K562 (cell line): Measurements from ENCODE around the gene ITGB5. TPM values are rescaled to one million over a fixed set of nuclear protein-coding genes. Genes with fewer than 3 reads are reported as not detected.
A peak's percentile ranks its signal among the peaks of the same experiment; 100 is the strongest.

Experiments used
- BRCA1 ChIP-seq, 2 experiments: fragments of 450-650 bp in 1 of 2; sonication (generic) in 1 of 2; formaldehyde crosslinking in 1 of 2; IDR thresholded peaks; 2 replicates each; pipeline versions ENCODE4 v1.5.0 to v1.6.1; 2017 to 2020; ENCODE audit warnings: mild to moderate bottlenecking in 1 of 2, missing genetic modification reagents in 1 of 2
- ELF1 ChIP-seq: fragments of 200-800 bp; sonication (Bioruptor generic); IDR thresholded peaks from 2 replicates; pipeline ENCODE4 v1.6.1; 2016; ENCODE audit warnings: missing genetic modification characterization, missing compliant biosample characterization
- ESRRA ChIP-seq: fragments of 450-650 bp; IDR thresholded peaks from 2 replicates; pipeline ENCODE4 v1.6.1; 2014; ENCODE audit warnings: low read depth, mild to moderate bottlenecking, moderate library complexity, borderline replicate concordance
- FOXO4 ChIP-seq: fragments of 450-650 bp; formaldehyde crosslinking; IDR thresholded peaks from 2 replicates; pipeline ENCODE4 v1.4.0; 2020; ENCODE audit warnings: mild to moderate bottlenecking, moderate library complexity
- HCFC1 ChIP-seq: IDR thresholded peaks from 2 replicates; pipeline ENCODE4 v1.6.1; 2012; ENCODE audit warnings: low read depth, low read length, improper control_type of control experiment
- HMGN3 ChIP-seq: IDR thresholded peaks from 2 replicates; pipeline ENCODE4 v1.6.1; 2011; ENCODE audit warnings: borderline replicate concordance, low read depth, mild to moderate bottlenecking, mixed read lengths, low read length; ENCODE audit not compliant: insufficient read length; ENCODE audit errors: extremely low read depth
- HNRNPLL ChIP-seq: fragments of 200-400 bp; formaldehyde crosslinking; IDR thresholded peaks from 2 replicates; pipeline ENCODE4 v1.6.1; 2017; ENCODE audit warnings: low read length, low read depth, mild to moderate bottlenecking; ENCODE audit not compliant: poor library complexity, severe bottlenecking
- HNRNPUL1 ChIP-seq: fragments of 200-400 bp; formaldehyde crosslinking; IDR thresholded peaks from 2 replicates; pipeline ENCODE4 v1.6.1; 2017; ENCODE audit warnings: low read length
- MCM2 ChIP-seq: fragments of 450-650 bp; IDR thresholded peaks from 2 replicates; pipeline ENCODE4 v1.6.1; 2017; ENCODE audit warnings: low read depth, mild to moderate bottlenecking
- PYGO2 ChIP-seq: fragments of 450-650 bp; IDR thresholded peaks from 2 replicates; pipeline ENCODE4 v1.6.1; 2016; ENCODE audit warnings: mild to moderate bottlenecking, missing genetic modification characterization, moderate library complexity, missing compliant biosample characterization
- SIX5 ChIP-seq, 2 experiments: IDR thresholded peaks; 2 replicates each; pipeline ENCODE4 v1.6.1; 2011; ENCODE audit warnings: low read length in 2 of 2, borderline replicate concordance in 1 of 2, low read depth in 1 of 2, mild to moderate bottlenecking in 1 of 2, moderate library complexity in 1 of 2; ENCODE audit not compliant: insufficient read depth in 1 of 2
- SP1 ChIP-seq: sonication (generic); formaldehyde crosslinking; IDR thresholded peaks from 2 replicates; pipeline ENCODE4 v1.8.1; 2022; ENCODE audit warnings: mild to moderate bottlenecking, missing genetic modification reagents
- TAF1 ChIP-seq: IDR thresholded peaks from 2 replicates; pipeline ENCODE4 v1.6.1; 2011; ENCODE audit warnings: mild to moderate bottlenecking, low read length, moderate library complexity; ENCODE audit not compliant: insufficient read depth, control insufficient read depth, severe bottlenecking; ENCODE audit errors: extremely low read depth
- TCFL5 ChIP-seq: fragments of 250-450 bp; sonication (Bioruptor Pico); conservative IDR thresholded peaks from 2 replicates; pipeline ENCODE4 v1.6.1; 2021; ENCODE audit warnings: mild to moderate bottlenecking, moderate library complexity, matching md5 sums
- TFE3 ChIP-seq: fragments of 450-650 bp; formaldehyde crosslinking; IDR thresholded peaks from 2 replicates; pipeline ENCODE4 v1.4.0; 2020; ENCODE audit warnings: mild to moderate bottlenecking, mixed read lengths
- ZBTB17 ChIP-seq: fragments of 450-650 bp; formaldehyde crosslinking; IDR thresholded peaks from 2 replicates; pipeline ENCODE4 v1.4.0; 2020; ENCODE audit warnings: mild to moderate bottlenecking
- polyA plus RNA-seq, 8 experiments: library from polyadenylated mRNA; depleted of rRNA in 4 of 8; stranded (reverse) in 5 of 8; unstranded in 3 of 8; fragments of >200 nt; fragmentation: Nextera tagmentation in 2 of 8; fragmentation: Illumina TruSeq in 1 of 8; extraction: Ambion mirVana in 2 of 8; extraction: Trizol in 1 of 8; gene quantifications; 2 replicates each; pipeline versions ENCODE4 v1.2.1 to v1.2.3, GENCODE V29; 2011 to 2014; ENCODE audit warnings: inconsistent platforms in 1 of 8, missing spikeins in 1 of 8
- total RNA-seq, 7 experiments: library from RNA; depleted of rRNA in 6 of 7; stranded (reverse); fragments of >200 nt in 6 of 7; fragmentation: Illumina TruSeq in 2 of 7; extraction: Trizol in 2 of 7; gene quantifications; 2 replicates each; pipeline versions ENCODE4 v1.2.1 to v1.2.3, GENCODE V29; 2011 to 2021; ENCODE audit warnings: low replicate concordance in 1 of 7
- TF ChIP-seq, protein P1 (sequence below): sonication (generic); formaldehyde crosslinking; IDR thresholded peaks from 2 replicates; pipeline ENCODE4 v1.8.0; 2023; ENCODE audit warnings: mild to moderate bottlenecking, missing genetic modification reagents
- TF ChIP-seq, protein P2 (sequence below): conservative IDR thresholded peaks from 2 replicates; pipeline ENCODE4 v1.6.1; 2011; ENCODE audit warnings: low read depth, mild to moderate bottlenecking, low read length; ENCODE audit not compliant: control insufficient read depth

Gene ITGB5
- total and polyA plus RNA-seq, 9 of the 15 experiments (the other 6 are each of a cell fraction or from before 2014, with no cell fraction given): 1.7 to 46.8 (median 9.9) TPM

DNA sequence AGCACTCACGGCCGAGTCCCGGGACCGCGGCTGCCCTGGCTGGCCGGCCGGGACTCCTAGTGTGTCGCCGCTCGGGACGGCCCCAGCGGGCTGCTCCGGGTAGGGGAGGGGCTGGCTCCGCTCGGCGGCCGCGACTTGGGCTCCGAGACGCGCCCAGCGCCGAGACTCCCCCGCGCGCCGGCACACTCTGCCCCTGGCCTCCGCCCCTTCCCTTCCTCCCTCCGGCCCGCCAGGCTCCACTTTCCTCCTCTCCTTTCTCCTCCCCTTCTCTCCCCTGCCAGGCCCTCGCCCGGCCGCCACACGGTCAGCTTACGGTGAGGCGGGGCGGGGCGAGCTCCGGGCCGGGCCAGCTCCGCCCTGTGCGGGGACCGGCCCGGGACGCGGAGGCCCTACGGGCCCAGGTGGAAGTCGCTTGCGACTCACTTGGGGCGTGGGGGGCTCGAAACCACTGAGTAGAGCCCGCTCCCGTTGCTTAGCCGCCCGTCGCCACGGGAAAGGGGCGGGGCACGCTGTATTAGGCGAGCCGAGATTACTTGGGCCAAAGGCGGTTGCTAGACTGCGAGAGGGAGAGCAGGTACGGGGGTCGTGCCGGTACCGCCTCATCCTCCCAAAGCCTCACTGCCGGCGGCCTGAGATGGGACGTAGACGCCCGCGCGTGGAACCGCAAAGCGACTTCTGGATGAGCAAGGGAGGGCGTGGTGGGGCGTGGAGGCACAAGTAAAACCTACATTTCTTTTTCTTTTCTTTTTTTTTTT lies at the start of gene ITGB5 (continued):
- TF ChIP-seq TFE3 (CRISPR knock-in tag) (no peak), PYGO2 (no peak), ELF1 (no peak), HMGN3 (peak; percentile 50), TCFL5 (CRISPR knock-in tag) (no peak), SP1 (peak; percentile 36; the same call in 1 of the 2 replicates), HNRNPLL (peak; percentile 53), HCFC1 (no peak), MCM2 (no peak), ESRRA (no peak), FOXO4 (CRISPR knock-in tag) (no peak), BRCA1 (IDR thresholded peaks at IDR 0.05) (no peak), BRCA1 (CRISPR knock-in tag; IDR thresholded peaks at IDR 0.05) (no peak), SIX5 (IDR thresholded peaks at IDR 0.05; ENCODE audit: borderline replicate concordance in 1 of 2, insufficient read depth in 1 of 2, low read depth in 1 of 2, low read length in 2 of 2) (no peak), ZBTB17 (no peak), HNRNPUL1 (no peak), TAF1 (peak; percentile 46)
- TF ChIP-seq, protein P1, sequence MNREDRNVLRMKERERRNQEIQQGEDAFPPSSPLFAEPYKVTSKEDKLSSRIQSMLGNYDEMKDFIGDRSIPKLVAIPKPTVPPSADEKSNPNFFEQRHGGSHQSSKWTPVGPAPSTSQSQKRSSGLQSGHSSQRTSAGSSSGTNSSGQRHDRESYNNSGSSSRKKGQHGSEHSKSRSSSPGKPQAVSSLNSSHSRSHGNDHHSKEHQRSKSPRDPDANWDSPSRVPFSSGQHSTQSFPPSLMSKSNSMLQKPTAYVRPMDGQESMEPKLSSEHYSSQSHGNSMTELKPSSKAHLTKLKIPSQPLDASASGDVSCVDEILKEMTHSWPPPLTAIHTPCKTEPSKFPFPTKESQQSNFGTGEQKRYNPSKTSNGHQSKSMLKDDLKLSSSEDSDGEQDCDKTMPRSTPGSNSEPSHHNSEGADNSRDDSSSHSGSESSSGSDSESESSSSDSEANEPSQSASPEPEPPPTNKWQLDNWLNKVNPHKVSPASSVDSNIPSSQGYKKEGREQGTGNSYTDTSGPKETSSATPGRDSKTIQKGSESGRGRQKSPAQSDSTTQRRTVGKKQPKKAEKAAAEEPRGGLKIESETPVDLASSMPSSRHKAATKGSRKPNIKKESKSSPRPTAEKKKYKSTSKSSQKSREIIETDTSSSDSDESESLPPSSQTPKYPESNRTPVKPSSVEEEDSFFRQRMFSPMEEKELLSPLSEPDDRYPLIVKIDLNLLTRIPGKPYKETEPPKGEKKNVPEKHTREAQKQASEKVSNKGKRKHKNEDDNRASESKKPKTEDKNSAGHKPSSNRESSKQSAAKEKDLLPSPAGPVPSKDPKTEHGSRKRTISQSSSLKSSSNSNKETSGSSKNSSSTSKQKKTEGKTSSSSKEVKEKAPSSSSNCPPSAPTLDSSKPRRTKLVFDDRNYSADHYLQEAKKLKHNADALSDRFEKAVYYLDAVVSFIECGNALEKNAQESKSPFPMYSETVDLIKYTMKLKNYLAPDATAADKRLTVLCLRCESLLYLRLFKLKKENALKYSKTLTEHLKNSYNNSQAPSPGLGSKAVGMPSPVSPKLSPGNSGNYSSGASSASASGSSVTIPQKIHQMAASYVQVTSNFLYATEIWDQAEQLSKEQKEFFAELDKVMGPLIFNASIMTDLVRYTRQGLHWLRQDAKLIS (CRISPR knock-in tag): no peak
- TF ChIP-seq, protein P2, sequence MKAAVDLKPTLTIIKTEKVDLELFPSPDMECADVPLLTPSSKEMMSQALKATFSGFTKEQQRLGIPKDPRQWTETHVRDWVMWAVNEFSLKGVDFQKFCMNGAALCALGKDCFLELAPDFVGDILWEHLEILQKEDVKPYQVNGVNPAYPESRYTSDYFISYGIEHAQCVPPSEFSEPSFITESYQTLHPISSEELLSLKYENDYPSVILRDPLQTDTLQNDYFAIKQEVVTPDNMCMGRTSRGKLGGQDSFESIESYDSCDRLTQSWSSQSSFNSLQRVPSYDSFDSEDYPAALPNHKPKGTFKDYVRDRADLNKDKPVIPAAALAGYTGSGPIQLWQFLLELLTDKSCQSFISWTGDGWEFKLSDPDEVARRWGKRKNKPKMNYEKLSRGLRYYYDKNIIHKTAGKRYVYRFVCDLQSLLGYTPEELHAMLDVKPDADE: peak; percentile 78; the same call in 1 of the 2 replicates
